ENCODE results near the gene RNASET2. TPM values are rescaled to one million over a fixed set of nuclear protein-coding genes. Genes with fewer than 3 reads are reported as not detected.
"Not testable (repeated sequence)": the region's sequence is repeated elsewhere in the genome, so short reads cannot be mapped to it uniquely, and the experiment has no call there.

The RNASET2 gene
- total RNA-seq, 1 donor, result 178 TPM

GRCh38 chr6:166892472-166892871, 63.9 kb downstream of the RNASET2 start:
- not testable (repeated sequence) for H3K9me3 ChIP-seq (ENCODE audit: low read depth, low read length); H3K4me1 ChIP-seq (ENCODE audit: insufficient read depth, low read length); H3K27me3 ChIP-seq (ENCODE audit: insufficient read depth, low read length); H3K4me3 ChIP-seq (ENCODE audit: low read length)

GRCh38 chr6:166886773-166887172, 69.6 kb downstream of the RNASET2 start:
- not testable (repeated sequence) for H3K4me3 ChIP-seq (ENCODE audit: low read length); H3K27me3 ChIP-seq (ENCODE audit: insufficient read depth, low read length); H3K4me1 ChIP-seq (ENCODE audit: insufficient read depth, low read length); H3K9me3 ChIP-seq (ENCODE audit: low read depth, low read length)

- not testable (repeated sequence) for H3K4me3 ChIP-seq (ENCODE audit: low read length); H3K9me3 ChIP-seq (ENCODE audit: low read depth, low read length); H3K4me1 ChIP-seq (ENCODE audit: insufficient read depth, low read length); H3K27me3 ChIP-seq (ENCODE audit: insufficient read depth, low read length)
These were observed 71.4 kb downstream of the RNASET2 start for GRCh38 chr6:166884958-166885357.

- H3K9me3 ChIP-seq (ENCODE audit: low read depth, low read length), result no peaks in the 10 kb centered on the region
- no peaks in the 10 kb centered on the region for H3K4me1 ChIP-seq (ENCODE audit: insufficient read depth, low read length)
- no peak overlapping the region for H3K4me3 ChIP-seq (ENCODE audit: low read length)
- no peaks in the 10 kb centered on the region for H3K27me3 ChIP-seq (ENCODE audit: insufficient read depth, low read length)
These were observed 76.8 kb downstream of the RNASET2 start for GRCh38 chr6:166879594-166879993.

Other genes starting within 250 kb of the RNASET2 start
- gene CEP43, start 42.8 kb upstream of the RNASET2 start, total RNA-seq, result 12.6 TPM
- gene CCR6, start 166.5 kb upstream of the RNASET2 start, total RNA-seq, result 14.8 TPM
- not detected for gene GPR31, start 201.4 kb upstream of the RNASET2 start, total RNA-seq